Upper lobe of left lung (tissue), 4 donors: ENCODE data around the gene CNN2.

ENCODE experiments used
- POLR2A ChIP-seq, 4 donors: fragments of 450-650 bp; IDR thresholded peaks; one replicate each; pipeline ENCODE4 v1.5.1; 2016 to 2017; ENCODE audit warnings: antibody characterized with exemption in 4 of 4, mild to moderate bottlenecking in 2 of 4
- POLR2AphosphoS5 ChIP-seq, 2 donors: sonication (generic); formaldehyde crosslinking; IDR thresholded peaks; one replicate each; pipeline ENCODE4 v1.5.1; 2017; ENCODE audit warnings: antibody characterized with exemption in 2 of 2
- TF ChIP-seq, protein P1 (sequence below), 6 experiments: fragments of 450-650 bp in 4 of 6; fragments of 200-600 bp in 2 of 6; sonication (generic) in 2 of 6; IDR thresholded peaks; one replicate each; pipeline ENCODE4 v1.5.1; 2016 to 2019; ENCODE audit warnings: antibody characterized with exemption in 6 of 6

DNA sequence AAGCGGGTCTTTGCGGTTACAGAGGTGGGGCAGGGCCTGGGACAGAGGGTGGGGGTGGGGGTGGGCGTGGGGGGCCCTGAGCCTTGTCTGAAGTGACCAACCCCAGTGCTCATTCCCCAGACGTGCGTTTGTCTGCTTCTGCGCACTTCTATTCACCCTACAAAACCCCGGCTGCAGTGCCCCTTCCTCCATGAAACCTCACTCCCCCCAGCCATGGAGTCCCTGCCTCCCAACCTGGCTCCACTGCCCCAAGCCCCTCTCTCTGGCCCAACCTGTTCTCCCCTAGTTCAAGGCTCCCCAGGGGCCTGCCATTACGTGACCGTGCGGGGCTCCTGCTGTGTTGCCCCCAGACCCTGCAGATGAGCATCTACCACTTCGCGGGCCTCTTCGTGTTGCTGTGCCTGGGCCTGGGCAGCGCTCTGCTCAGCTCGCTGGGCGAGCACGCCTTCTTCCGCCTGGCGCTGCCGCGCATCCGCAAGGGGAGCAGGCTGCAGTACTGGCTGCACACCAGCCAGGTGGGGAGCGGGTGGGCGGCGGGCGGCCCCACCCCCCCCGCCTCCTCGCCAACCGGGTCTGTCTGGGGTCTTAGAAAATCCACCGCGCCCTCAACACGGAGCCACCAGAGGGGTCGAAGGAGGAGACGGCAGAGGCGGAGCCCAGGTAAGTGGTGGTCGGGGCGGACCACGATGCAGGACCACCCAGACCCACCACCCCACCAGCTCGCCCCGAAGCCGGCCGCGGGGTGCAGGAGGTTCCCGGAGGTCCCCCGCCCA, 18.0 kb upstream of the CNN2 start:
- TF ChIP-seq, protein P1, sequence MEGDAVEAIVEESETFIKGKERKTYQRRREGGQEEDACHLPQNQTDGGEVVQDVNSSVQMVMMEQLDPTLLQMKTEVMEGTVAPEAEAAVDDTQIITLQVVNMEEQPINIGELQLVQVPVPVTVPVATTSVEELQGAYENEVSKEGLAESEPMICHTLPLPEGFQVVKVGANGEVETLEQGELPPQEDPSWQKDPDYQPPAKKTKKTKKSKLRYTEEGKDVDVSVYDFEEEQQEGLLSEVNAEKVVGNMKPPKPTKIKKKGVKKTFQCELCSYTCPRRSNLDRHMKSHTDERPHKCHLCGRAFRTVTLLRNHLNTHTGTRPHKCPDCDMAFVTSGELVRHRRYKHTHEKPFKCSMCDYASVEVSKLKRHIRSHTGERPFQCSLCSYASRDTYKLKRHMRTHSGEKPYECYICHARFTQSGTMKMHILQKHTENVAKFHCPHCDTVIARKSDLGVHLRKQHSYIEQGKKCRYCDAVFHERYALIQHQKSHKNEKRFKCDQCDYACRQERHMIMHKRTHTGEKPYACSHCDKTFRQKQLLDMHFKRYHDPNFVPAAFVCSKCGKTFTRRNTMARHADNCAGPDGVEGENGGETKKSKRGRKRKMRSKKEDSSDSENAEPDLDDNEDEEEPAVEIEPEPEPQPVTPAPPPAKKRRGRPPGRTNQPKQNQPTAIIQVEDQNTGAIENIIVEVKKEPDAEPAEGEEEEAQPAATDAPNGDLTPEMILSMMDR (IDR thresholded peaks at IDR 0.05): no peak
- no peak for TF ChIP-seq POLR2AphosphoS5 (IDR thresholded peaks at IDR 0.05)
- no peak for TF ChIP-seq POLR2A (IDR thresholded peaks at IDR 0.05)
